NCI-H748 treated with DMSO at 0.1 percent for 48 hours (cell line): ENCODE measurements around the gene MYH10.
"Not testable (repeated sequence)": the region's sequence is repeated elsewhere in the genome, so short reads cannot be mapped to it uniquely, and the experiment has no call there.

Source experiments
- DNase-seq: peaks from one replicate; lab custom pipeline; 2025; lab: John Stamatoyannopoulos, UW

The MYH10 gene

DNA sequence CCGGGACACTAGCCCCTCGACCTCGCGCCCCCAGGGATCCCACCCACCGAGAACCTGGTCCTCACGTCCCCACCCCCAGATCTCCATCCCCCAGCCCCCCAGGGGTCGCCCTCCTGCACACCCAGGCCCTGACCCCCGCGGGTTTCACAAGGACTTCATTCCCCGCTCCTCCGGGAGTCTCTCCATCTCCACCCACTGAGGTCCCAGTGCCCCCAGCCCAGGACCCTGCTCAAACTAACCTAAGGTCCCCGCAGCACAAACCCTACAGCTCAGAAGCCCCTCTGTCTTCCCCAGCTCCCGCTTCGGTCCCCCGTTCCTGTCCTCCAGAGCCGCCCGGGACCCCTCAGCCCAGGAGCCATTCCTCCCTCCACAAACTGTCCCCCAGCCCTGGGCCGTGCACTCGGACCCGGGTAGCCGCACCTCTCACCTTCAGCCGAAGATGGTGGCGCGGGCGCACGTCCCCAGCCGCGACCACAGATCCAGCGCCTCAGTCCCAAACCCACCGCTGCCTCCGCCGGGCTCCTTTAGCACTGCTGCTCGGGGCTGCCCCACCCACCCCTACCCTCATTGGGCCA lies at the start of gene MYH10:
TSS of gene MYH10 (minus strand) at position 499 of the 575 bp plus-strand sequence. CDS start 7,479 bp downstream, outside the sequence.
- no peak for DNase-seq

DNA sequence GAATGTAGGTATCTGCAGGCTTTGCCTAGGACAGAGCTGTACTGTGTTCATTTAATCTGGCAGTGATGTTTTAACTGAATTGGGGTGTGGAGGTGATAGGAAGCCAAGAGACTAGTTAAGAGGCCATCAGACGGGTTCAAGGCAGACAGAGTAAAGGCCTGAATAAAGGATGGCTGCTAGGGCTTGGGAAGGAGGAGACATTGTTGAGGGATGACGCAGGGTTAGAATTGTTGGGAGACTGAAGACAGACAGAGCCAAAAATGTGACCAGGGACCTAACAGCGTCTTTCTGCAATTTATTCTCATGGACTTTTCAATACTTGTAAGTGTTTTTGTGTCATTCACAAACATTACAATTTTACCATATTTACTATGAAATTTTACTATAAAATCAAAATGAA lies 48.6 kb upstream of the MYH10 start:
- DNase-seq = no peak

DNA sequence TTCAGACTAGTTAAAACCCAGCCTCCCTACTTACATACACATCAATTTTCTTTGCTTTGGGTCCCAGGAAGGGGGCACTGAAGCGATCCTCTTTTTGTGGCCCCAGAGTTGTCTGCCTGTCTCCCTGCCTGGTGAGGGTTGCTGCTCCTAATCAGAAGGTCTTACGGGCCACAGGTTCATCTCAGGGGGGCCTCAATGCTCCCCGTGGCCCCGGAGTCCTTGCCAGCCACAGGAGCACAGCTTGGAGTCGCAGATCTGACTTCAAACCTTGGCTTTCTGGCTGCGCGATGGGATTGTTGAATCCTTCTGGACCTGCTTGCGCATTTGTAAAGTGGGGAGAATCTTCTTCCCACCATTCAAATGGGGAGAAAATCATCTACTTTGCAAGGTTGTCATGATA lies 44.8 kb upstream of the MYH10 start:
- DNase-seq = no peak

DNA sequence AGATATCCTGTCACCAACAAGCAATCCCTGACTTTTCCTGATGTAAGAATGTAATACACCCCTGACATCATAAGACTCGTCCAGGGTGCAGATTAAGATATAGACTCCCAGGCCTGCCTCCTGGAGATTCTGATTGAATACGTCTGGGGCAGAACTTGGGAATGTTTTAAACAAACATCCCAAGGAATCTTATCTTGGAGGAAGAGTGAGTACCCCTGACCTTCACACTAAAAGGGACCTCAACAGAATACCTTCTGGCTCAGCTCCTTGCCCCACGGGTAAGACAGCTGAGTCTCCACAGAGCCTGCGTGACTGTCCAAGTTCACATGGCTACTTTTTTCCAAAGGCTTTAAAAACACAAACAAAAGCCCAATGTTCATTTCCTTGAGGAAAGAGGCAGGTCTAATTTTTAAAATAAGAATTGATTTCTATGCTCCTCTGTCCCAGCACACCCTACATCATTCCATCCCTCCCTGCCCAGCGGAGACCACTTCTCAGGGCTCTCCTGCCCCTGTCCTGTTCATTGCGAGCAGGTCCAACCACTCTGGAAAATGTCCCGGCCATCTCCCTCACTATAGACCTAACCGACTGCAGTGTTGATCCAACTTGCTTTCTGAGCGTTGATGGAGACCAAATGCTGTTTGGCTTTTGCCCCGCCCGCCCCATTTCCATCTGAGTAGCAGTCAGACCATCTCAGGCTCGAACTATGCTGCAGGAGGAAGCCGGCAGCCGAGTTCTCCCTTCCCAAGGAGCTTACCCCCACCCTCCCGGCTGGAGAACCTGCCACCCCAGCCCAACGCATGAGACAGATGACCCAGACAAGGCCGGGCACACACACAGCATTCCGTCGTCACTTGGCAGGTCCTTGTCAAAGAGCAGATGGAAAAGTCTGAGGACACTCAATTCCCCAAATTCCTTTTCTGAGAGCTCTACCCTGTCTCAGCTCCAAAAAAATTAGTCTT lies 44.1 kb upstream of the MYH10 start:
- no peak for DNase-seq

DNA sequence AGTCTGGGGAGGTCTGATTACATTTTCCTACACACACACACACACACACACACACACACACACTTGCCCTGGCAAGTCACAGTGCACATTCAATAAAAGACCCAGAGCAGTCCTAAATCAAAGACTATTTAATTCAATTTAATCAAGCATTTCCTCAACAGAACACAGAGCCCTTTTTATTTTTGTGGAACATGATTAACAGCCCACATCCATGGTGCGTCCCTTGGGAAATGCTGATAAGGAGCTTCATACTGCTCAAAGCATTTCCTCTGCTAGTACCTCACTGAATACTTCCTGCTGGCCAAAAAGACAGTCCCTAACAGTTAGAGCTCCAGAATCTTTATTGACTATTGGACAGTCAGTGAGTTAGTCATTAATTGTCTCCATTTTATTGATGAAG lies 43.1 kb upstream of the MYH10 start:
- no peak for DNase-seq

DNA sequence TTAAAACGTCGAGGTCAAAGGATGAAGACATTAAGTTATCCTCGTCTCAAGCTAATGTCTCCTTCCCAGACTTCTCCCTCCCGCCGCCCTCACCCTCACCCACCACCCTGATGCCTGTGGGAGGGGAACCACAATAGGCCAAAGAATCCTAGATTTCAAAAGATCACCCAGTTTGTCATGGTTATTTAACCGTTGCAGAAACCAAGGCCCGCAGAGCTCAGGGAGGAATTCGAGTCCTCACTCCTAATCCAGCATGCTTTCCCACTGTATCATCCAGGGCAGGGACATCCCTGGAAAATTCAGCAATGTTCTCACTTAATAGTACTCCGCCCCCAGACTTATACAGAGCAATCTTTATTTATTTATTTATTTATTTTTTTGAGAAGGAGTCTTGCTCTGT lies 41.8 kb upstream of the MYH10 start:
- no peak for DNase-seq

DNA sequence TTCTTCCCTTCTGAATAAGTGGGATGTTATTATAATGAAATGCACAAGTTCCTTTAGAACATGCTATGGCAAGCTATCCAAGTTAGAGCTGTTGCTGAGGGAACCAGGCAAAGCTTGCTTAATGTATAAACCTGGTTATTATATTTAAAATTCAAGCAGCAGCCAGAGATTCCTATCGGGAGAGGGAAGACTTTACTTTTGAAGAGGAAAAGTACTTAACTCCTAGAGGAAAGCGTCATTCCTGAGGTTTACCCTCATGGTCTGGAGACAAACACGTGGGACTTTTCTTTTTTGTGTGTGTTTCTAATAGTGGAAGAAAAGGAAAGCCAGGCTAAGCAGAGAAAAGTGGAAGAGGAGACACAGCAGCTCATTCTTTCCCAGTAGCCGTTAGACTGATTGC lies 39.9 kb upstream of the MYH10 start:
- DNase-seq = no peak

DNA sequence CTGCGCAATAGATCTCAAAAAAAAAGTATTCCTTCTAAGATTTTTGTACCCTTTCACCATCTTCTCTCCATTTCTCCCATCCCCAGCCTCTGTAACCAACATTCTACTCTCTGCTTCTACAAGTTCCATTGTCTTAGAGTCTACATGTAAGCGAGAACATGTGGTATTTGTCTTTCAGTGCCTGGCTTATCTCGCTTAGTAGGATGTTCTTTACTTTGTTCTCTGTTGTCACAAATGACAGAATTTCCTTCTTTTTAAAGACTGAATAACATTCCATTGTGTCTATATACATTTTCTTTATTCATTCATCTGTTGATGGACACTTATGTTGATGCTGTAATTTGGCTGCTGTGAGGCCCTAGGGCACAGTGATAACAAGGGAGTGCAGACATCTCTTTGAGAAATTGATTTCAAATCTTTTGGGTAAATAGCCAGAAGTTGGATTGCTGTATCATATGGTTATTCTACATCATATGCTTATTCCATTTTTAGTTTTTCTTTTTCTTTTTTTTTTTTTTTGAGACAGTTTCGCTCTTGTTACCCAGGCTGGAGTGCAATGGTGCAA lies 37.7 kb upstream of the MYH10 start:
- DNase-seq = no peak

DNA sequence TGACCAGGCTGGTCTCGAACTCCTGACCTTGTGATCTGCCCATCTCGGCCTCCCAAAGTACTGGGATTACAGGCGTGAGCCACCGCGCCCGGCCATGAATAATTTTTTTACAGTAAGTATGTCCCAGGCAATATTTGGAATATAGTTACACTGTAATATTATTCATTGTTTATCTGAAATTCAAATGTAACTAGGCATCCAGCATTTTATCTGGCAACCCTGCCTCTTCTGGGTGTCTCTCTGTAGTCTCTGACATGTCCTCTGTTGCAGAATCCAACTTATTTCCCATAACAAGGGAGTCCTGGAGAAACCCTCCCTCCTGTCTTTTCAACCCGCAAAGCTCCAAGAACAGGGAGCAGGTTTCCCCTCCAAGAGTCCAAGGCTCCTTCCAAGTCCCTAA lies 36.9 kb upstream of the MYH10 start:
- no peak for DNase-seq

DNA sequence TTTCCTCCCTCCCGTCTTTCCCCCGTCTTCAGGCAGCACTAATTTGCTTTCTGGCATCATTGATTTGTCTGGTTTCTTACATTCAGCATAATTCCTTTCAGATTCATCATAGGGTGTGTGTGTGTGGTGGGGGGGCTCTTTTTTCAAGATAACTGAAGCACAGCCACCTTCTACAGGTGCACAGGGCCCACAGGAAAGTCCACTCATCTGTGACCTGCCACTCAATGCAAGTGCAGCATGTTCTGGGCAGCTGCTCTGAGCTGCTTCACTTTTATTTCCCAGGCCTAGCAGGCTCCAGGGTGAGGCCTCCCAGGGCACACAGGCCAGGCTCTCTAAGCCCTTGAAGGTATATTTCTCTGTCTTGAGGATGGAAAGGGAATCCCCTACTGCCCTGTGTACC lies 35.2 kb upstream of the MYH10 start:
- DNase-seq = no peak

DNA sequence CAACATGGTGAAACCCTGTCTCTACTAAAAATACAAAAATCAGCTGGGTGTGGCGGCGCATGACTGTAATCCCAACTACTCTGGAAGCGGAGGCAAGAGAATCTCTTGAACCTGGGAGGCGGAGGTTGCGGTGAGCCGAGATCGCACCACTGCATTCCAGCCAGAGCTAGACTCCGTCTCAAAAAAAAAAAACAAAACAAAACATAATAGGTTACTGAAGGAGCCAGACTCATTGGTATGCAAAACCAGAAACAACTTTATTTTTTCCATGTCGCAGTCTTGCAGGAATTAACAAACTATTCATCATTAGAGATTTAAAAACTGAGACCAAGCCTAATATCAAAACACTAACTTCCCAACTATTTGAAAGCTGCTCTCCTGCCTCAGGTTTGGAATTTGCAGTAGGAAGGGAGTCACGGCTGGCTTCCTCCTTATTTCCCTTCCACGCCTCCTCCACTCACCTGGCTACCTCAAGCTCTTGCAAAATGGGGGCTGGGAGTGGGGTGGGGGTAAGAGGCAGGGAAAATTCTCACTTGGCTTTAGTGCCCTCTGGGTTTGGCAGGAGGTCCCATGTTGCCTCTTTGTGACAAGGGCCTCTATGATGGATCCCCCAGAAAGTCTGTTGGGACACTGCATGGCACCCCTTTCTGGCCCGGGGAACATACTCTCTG lies 34.1 kb upstream of the MYH10 start:
- DNase-seq = no peak

DNA sequence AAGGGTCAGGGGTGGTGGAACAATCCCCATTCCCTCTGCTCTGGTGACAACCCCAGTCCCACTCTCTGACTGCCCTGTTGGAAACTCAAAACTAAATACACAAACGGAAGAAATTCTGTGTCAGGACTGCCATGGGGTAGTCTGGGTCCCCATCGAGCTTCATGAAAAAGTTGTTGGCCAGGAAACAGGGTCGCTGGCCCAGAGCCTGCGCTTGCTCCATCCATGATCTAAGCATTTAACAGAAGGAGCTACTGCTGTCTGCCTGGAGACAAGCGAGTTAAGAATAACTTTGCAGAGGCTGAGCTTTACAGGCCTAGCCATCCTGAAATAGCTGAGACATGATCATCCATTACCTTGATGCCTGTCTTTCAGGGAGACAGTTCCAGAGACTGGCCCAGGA lies 32.4 kb upstream of the MYH10 start:
- no peak for DNase-seq

DNA sequence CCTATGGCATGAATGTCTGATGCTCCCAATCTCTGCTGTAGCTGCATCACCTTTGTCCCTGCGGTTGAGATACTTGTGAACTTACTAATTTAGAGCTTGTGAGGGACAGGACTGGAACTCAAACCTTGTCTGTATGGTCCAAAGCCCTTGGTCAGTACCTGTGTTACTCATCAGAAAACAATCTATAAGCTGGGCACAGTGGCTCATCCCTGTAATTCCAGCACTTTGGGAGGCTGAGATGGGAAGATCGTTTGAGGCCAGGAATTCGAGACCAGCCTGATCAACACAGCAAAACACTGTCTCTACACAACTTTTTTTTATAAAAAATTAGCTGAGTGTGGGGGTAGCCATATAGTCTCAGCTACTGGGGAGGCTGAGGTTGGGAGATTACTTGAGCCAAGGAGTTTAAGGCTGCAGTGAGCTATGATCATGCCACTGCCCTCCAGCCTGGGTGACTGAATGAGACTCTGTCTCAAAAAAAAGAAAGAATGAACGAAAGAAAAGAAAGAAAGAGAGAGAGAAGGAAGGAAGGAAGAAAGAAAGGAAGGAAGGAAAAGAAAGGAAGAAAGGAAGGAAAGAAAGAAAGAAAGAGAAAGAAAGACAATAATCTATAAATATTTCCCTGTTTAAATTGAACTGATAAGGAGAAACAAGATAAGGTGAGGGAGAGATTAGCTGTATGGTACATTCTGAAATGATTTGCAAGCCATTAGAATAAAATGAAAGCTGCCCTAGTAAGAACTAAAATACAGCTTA lies 31.7 kb upstream of the MYH10 start:
- DNase-seq = no peak

DNA sequence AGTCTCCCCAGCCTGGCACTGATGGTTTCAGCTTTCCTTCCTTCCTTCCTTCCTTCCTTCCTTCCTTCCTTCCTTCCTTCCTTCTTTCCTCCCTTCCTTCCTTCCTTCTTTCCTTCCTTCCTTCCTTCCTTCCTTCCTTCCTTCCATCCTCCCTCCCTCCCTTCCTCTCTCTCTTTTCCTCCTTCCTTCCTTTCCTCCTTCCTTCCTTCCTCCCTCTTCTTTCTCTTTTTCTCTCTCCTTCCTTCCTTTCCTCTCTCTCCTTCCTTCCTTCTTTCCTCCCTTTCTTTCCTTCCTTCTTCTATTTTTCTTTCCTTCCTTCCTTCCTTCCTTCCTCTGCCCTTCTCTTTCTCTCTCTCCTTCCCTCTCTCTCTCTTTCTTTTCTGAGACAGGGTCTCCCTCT lies 30.2 kb upstream of the MYH10 start:
- not testable (repeated sequence) for DNase-seq

DNA sequence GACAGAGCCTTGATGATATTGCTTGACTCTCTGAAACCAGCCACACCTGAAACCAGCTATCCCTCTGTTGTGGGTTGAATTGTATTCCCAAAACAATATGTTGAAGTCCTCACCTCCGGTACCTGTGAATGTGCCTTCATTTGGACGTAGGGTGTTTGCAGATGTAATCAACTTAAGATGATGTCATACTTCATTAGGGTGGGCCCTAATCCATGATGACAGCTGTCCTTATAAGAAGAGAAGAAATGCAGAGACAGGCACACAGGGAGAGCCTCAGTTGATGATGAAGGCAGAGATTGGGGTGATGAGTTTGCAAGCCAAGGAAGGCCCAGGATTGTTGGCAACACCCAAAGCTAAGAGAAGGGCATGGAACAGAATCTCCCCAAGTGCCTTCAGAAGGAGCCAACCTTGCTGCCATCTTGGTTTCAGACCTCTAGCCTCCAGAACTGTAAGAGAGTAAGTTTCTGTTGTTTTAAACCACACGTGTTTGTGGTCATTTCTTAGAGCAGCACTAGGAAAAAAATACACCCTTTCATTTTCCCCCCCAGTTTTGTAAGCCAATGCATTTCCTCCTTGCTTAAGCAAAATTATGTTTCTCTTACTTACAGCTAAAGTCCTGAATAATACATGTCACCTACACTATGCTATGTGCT lies 29.4 kb upstream of the MYH10 start:
- no peak for DNase-seq

DNA sequence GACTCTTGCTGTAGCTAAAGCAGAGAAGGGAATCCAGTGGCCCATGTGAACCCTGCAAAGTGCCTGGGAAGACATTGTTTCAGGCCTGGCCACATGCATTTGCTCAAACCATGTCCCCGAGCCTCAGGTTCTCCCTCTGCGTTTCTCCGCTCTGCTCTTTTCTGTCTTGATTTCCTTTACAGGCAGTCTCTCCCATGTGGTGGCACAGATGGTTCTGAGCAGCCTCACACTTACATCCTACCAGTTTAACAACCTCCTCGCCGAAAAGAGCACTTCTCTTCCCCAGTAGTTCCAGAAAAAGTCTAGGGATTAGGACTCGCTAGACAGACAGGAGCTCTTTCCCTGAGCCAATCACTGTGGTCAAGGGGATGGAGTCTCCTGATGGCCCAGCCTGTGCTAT lies 28.3 kb upstream of the MYH10 start:
- DNase-seq = no peak

DNA sequence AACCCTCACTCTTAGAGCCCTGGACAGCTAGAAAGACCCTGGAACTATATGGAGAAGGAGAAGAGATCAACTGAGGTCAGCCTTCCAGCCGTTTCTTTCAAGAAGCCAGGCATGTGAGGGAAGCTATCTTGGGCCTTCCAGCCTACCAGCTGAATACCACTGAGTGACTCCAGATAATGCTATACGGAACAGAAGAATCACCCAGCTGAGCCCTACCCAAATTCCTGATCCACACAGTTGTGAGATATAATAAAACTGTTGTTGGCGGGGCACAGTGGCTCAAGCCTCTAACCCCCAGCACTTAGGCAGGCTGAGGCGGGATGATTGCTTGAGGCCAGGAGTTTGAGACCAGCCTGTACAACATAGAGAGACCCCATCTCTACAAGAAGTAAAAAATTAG lies 26.2 kb upstream of the MYH10 start:
- no peak for DNase-seq

DNA sequence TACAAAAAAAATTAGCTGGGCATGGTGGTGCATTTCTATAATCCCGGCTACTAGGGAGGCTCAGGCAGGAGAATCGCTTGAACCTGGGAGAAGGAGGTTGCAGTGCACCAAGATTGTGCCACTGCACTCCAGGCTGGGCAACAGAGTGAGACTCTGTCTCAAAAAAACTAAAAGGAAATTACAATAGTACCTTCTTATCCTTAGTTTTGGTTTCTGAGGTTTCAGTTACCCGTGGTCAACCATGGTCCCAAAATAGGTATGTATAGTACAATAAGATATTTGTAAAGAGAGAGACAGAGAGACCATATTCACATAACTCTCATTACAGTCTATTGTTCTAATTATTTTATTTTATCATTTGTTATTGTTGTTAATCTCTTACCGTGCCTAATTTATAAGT lies 24.3 kb upstream of the MYH10 start:
- DNase-seq = no peak

DNA sequence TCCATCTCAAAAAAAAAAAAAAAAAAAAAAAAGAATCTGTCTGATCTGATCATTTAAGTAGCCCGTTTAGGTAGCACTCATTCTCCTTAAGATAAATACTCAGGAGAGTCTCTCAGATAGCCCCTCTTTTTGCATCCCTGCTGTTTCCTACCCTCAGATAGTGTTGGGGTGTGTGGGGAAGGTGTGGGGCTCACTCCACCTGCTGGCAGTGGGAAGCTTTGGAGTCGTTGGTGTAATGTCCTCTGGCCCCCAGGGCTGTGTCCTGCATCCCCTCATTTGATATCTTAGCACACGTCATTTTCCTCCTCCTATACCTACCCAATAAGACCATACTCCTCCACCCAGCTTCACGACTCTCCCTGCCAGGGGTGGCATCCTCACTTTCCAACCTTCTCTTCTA lies 20.5 kb upstream of the MYH10 start:
- DNase-seq = no peak

DNA sequence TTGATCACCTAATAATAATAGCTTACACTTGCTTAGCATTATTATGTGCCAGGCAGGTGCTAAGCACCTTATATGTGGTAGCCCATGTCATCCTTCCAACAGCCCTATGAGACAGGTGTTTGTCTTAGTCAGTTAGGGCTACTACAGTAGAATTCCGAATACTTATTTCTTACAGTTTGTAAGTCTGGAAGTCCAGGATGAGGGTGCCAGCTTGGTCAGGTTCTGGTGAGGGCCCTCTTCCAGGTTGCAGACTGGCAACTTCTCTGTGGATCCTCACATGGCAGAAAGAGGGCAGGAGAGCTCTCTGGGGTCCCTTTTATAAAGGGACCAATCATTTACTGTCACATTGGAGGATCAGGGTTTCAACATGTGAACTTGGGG lies 19.6 kb upstream of the MYH10 start:
- no peak for DNase-seq
